Left kidney (tissue), 2 donors: ENCODE results near the gene COQ6. TPM values are rescaled to one million over a fixed set of nuclear protein-coding genes. Genes with fewer than 3 reads are reported as not detected.
"Not testable (repeated sequence)": the region's sequence is repeated elsewhere in the genome, so short reads cannot be mapped to it uniquely, and the experiment has no call there.

Experiments
- DNase-seq: peaks from one replicate; pipeline ENCODE4 v3.0.0-alpha.2; 2013
- polyA plus RNA-seq: library from polyadenylated mRNA; unstranded; fragments of 120-200 nt; gene quantifications from one replicate; pipeline ENCODE4 v1.2.1, GENCODE V29; 2013; ENCODE audit not compliant: insufficient read length

Gene COQ6
- polyA plus RNA-seq, 1 donor, result 39.0 TPM

DNA sequence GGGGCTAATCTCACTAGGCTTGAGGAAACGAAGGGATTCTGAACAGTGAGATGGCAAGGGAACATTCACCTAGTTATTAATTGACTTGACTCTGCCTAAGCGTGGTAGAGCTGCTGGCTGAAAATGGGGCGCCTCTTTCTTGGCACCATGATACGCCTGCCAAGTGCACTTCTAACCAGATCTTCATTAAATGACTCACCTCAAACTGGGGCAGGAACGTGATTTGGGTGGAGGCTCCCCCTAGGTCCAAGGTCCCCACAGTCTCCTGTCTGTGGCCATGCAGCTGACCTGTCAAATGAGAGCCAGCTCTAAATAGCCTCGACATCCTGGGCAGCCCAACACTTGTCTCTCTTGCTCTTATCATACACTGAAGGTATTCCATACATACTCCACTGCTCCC lies 26.0 kb downstream of the COQ6 start:
- DNase-seq, result no peak

DNA sequence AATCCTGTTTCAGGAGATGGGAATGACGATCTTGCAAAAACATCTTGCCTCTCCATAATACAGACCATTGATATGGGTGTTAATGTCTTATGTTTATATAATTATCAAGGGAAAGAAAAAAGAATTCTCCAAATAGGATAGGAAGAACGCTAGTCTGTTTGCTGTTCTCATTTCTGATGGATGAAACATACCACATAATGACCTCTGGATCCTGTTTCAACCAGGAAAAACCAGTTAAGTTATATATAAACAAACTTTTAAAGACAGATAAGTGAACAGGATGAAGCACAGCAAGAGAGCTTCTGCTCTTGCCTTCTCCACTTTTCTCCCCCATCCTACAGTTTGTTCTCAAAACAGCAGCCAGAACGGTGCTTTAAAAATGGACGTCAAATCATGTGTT lies 27.8 kb downstream of the COQ6 start:
- no peak for DNase-seq

DNA sequence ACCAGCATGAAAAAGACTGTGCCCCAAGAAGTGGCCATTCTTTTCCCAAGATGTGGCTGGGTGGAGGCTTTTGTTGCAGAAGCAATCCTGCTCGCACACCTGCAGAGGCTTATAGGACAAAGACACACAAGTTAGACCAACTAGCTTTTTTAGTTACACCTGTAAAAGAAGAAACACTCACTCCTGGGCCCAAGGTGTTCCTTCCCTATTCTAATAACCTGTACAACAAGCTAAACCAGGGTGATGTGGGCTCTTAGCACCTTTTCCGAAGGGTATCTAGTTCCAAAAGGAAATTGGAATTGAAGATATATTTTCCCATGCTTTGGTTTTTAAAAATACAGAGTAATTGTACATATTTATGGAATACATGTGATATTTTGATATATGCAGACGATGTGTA lies 38.0 kb downstream of the COQ6 start:
- no peak for DNase-seq

DNA sequence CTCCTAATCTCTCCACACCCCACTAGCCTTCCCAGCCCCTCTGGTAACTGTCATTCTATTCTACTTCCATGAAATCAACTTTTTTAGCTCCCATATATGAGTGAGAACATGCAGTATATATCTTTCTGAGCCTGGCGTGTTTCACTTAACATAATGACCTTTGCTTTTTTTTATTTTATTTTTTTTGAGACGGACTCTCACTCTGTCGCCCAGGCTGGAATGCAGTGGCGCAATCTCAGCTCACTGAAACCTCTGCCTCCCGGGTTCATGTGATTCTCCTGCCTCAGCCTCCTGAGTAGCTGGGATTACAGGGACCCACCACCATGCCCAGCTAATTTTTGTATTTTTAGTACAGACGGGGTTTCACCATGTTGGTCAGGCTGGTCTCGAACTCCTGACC lies 38.6 kb downstream of the COQ6 start:
- DNase-seq, result not testable (repeated sequence)

DNA sequence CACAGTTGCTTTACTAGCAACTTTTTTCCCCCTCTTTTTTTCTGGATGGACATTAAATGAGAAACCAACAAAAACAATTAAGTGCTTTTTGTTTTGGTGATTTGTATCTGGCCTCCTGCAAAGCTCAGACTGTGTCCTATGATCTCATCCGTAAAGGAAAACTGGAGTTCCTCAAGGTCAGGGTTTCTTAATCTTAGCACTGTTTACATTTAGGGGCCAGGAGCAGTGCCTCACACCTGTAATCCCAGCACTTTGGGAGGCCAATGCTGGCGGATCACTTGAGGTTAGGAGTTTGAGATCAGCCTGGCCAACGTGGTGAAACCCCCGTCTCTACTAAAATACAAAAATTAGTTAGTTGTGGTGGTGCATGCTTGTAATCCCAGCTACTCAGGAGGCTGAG lies 41.0 kb downstream of the COQ6 start:
- DNase-seq, result no peak

DNA sequence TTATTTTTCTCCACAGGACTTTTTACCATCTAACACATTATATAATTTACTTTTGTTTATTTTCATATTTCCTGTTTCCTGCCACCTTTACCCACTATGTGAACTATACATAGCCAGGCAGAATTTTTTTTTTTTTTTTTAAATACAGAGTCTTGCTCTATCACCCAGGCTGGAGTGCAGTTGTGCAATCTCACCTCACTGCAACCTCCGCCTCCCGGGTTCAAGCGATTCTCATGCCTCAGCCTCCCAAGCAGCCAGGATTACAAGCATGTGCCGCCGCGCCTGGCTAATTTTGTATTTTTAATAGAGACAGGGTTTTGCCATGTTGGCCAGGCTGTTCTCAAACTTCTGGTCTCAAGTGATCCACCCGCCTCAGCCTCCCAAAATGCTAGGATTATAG lies 44.8 kb downstream of the COQ6 start:
- DNase-seq, result not testable (repeated sequence)

DNA sequence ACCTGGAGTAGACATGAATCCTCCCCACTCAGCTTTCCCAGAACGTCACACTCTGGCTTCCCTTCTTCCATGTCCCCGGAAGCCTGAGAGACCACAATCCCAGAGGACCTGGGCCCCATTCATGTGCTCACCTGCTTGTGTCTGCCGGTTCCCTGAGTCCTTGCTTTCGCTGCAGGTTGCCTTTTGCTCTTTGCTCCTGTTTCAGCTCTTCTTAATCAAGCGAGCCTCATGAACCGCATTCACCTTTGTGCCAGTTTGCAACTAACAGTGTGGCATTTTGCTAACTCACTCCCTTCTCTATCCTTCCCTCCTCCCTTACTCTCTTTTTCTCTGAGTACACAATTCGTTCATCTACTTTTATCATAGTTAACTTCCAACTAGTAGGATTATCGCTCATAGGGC lies 45.9 kb downstream of the COQ6 start:
- no peak for DNase-seq

DNA sequence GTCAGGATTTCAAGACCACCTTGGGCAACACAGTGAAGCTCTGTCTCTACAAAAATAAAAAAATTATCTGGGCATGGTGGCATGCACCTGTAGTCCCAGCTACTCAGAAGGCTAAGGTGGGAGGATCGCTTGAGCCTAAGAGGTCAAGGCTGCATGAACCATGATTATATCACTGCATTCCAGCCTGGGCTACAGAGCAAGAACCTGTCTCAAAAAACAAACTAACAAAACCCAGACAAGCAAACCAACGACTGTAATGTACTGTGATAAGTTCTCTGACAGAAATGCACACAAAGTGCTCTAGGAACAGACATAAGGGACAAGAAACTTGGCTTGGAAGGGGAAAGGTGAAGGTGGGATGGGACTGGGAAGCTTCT lies 46.6 kb downstream of the COQ6 start:
- no peak for DNase-seq

DNA sequence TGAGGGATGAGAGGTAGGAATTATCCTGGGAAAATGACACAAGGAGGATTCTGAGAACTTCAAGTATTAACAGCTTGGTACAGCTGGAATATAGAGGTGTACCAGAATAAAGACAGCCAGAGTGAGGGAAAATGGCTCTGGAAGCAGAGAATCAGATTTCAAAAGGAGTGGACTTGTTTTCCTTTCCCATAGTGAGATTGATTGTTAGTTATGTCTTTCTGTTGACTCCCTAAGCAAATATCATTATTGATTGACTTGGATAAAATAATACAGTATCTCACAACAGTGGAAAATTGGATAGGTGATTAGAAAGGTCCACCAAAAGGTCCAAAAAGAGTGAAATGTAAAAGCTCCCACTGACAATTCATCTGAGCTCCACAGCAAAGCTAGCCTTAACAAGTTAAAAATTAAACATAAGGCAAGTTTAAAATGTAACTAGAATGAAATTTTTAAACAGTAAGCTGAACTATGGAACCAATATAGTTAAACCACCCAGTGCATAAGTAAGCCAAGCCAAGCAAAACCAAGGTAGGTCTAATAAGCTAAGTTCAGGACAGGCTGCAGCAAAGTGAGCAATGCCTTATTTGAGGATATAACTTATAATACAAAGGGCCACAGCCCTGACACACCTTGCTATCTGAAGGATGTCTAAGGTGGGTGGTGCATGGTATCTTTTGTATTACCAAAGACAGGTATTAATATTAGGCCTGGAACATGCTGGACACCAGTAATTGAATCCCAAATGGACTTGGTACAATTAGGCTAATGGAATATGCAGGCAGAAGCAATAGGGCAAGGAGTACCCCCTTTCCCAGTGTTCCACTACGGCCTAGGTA lies 47.2 kb downstream of the COQ6 start:
- DNase-seq, result no peak

DNA sequence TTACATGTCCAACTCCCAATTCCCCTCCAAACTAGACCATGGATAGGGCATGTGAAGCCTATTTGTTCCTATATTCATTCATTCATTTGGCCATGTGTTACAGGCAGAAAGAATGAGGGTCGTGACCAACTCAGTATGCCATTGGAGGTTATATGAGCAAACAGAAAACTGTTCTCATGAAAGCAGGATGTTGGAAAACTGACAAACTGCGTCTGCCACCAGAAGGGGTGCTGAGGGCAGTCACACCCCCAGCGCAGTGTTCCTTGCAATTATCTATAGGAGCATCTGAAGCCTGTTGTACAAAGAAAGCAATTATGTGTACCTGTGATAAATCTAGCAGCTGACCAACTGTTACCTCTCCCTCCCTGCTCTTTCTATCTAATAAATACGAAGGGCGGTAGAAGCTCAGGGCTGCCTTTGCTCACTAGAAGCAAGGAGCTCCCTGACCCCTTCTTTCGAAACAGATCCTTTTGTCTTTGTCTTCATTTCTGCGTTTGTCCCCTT lies 47.9 kb downstream of the COQ6 start:
- no peak for DNase-seq

DNA sequence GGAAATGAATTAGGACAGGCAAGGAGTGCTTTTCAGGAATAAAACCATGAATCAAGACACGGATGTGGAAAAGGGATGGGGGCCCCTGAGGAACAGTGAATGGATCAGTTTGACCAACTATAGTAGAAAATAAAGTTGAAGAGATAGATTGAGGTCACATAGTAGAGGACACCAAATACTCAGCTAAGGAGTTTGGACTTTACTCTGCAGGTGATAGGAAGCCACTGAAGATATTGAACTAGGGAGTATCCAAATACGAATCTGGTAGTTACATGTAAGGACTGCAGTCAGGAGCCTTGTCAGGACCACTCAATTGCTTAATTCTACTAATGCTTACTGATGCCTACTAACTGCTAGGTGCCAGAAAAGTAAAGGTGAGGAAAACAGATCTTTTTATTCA lies 48.6 kb downstream of the COQ6 start:
- DNase-seq, result no peak

DNA sequence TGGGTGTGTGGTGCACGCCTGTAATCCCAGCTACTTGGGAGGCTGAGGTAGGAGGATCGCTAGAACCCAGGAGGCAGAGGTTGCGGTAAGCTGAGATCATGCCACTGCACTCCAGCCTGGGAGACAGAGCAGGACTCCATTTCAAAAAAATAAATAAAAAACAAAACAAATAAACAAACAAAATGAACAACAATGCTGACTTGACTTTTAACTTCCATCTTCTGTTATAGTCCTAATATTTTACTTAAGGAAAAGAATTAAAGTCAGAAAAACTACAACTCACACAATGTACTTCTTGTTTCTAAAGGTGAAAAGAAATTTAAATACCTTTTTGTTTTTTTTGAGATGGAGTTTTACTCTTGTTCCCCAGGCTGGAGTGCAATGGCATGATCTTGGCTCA lies 55.6 kb downstream of the COQ6 start:
- not testable (repeated sequence) for DNase-seq

DNA sequence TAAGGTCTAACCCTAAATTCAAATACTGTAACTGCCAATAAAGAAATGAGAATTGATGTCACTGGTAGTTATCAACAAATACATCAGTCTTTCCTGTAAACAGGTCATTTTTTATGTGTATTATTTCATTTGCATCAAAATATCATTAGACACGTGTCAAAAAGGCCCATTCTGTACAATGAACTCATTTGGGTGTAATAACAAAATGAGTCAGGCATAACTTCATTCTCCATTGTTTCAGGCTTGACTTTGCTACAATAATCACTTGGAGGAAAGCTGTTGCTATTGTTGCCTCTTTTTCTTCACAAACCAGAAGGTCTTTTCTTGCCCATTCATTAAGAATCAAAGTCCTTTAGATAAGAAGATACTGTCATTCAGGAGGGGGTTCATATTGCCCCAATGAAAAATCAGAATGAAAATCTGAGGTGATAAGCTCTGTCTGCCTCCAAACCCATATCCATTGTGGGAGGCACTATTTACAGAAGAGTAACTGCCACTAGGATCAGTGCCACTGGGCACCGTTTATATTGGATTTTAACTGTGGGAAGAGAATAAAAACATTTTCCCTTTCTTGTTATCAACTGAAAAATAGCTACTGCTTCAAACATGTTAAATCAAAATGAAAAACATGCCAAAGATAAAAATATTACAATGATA lies 58.9 kb downstream of the COQ6 start:
- DNase-seq, result no peak

Other genes starting within 250 kb of the COQ6 start
- 91.6 TPM for gene PNMA1, start 235.9 kb upstream of the COQ6 start, polyA plus RNA-seq
- 28.5 TPM for gene PTGR2, start 98.5 kb upstream of the COQ6 start, polyA plus RNA-seq
- gene ZNF410, start 63.4 kb upstream of the COQ6 start, polyA plus RNA-seq, result 65.5 TPM
- 15.2 TPM for gene FAM161B, start 208 bp upstream of the COQ6 start, polyA plus RNA-seq
- gene ENTPD5, start 69.0 kb downstream of the COQ6 start, polyA plus RNA-seq, result 70.0 TPM
- 22.3 TPM for gene BBOF1, start 69.0 kb downstream of the COQ6 start, polyA plus RNA-seq
- 144 TPM for gene ALDH6A1, start 134.2 kb downstream of the COQ6 start, polyA plus RNA-seq
- gene LIN52, start 134.7 kb downstream of the COQ6 start, polyA plus RNA-seq, result 22.7 TPM